Fibroblast of gingiva (primary cell): ENCODE results near the gene HDAC5.
"Not testable (repeated sequence)": the region's sequence is repeated elsewhere in the genome, so short reads cannot be mapped to it uniquely, and the experiment has no call there.

Experiments used
- DNase-seq: peaks from one replicate; pipeline ENCODE4 v3.0.0-alpha.2; 2011; ENCODE audit warnings: low read depth

HDAC5 gene

GRCh38 chr17:44132275-44132821 is 8.9 kb upstream of the HDAC5 start:
- no peak for DNase-seq

DNA sequence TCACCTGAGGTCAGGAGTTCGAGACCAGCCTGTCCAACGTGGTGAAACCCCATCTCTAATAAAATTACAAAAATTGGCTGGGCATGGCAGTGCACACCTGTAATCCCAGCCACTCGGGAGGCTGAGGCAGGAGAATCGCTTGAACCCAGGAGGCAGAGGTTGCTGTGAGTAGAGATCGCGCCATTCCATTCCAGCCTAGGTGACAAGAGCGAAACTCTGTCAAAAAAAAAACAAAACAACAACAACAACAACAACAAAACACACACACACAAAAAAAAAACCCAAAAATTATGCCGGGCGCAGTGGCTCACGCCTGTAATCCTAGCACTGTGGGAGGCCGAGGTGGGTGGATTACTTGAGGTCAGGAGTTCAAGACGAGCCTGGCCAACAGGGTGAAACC is 7.9 kb upstream of the HDAC5 start:
- not testable (repeated sequence) for DNase-seq

- no peak for DNase-seq
These were observed 7.4 kb upstream of the HDAC5 start for GRCh38 chr17:44130693-44131349.

DNA sequence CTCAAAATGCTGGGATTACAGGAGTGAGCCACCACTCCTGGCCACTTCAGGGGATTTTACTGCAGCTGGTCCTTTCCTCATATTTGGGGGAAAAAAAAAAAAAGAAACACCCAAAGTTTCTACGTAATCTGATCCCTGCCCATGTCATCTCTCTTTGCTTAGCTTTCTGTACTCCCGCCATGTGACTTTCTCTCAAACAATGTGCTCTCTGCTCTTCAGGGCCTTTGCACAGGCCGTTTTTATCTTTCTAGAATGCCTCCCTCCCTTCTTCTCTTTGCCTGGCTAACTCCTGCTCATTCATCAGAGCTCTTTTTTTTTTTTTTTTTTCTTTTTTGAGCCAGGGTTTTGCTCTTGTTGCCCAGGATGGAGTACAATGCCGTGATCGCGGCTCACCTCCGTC is 4.9 kb upstream of the HDAC5 start:
- no peak for DNase-seq

DNA sequence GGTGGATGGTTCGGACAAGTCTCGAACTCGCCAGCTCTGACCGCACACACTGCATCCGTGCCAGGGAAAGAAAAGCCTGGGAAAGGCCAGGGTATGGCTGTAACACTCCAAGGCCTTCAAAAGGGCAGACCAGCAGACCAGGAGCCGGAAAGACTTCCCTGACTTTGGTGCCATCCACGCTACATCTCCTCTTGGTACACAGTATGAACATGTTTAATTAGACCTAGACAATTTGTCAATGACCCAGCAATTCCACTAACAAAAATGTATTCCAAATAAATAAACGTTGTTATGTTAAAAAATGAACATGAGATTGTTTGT is 637 bp upstream of the HDAC5 start:
- DNase-seq, result no peak

- DNase-seq, result no peak
These were observed 555 bp downstream of the HDAC5 start for GRCh38 chr17:44122816-44123355.

DNA sequence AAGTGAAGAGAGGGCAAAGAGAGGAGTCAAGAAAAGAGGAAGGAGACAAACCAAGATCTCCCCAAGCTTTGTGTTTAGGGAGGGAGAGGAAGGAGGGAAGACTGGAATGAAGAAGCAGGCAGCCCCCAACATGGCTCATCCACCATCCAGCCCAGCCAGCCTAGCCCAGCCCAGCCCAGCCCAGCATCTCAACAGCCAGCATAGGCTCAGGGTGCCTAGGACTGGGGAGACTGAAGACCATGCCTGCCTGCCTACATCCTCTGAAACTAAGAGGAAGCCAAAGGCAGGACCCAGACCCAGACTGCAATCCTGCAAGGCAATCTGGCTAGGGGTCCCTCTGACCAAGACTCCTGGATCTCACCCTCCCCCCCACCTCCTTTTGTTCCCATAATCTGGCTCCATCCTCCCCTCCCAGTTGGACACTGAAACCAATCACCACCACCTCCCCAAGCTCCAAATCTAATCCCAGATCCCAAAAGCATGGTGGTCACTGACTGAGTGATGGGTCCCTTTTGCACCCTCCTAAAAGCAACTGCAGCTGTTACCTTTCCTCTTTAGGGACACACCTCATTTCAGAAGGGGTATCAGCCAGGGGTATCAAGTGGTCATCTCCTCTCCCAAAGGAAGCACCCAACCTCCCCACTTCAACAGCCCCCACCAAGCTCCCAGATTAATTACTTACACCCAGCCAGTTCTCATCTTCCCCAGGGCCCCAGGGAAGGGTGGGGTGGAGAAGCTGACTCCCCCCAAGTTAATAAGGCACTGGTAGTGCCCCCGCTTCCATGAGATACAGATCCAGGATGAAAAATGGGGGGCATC is 1.2 kb downstream of the HDAC5 start:
- DNase-seq, result no peak

DNA sequence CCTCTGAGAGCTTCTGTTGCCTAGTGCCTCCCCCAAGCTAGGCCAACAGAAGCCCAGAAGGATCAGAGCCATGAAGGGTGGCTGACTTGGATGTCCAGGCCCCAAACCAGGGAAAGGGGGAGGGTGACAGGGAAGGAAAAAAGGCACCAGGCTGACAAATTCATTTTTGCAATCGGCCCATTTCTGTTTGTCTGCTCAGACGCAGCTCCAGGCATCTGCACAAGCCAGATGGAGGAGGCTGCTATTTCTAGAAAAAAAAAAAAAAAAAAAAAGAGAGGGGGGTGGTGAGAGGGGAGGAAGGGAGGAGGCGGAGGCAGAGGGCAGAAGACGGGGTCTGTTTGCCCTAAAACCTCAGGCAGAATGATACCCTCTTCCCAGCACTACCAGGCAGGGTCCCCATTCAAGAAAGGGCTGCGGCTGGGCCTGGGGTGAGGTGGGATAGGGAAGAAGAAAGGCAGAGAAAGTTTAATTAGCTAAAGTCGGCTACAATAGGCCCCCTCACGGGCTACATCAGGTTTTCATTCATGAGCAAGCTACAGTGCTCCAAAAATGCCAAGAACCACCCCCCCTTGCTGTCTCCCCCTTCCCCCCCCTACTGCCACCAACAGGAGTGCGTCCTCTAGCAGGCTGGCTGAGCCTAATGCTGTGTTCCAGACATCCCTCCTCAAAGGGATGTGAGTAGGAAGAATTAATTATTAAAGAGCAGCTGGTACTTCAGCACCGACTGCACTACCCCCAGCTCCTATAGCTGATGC is 2.4 kb downstream of the HDAC5 start:
- DNase-seq, result no peak

DNA sequence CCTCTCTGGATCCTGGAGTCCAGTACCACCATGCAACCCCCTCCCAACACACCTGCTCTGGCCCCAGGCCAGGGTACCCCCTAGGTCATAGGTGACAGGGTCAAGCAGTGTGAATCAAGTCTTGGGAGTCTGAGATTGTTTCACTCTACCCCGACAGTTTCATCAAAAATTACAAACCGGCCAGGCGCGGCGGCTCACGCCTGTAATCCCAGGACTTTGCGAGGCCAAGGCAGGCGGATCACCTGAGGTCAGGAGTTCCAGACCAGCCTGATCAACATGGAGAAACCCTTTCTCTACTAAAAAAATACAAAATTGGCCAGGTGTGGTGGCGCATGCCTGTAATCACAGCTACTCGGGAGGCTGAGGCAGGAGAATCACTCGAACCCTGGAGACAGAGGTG is 3.2 kb downstream of the HDAC5 start:
- DNase-seq, result not testable (repeated sequence)

GRCh38 chr17:44119798-44120197 is 3.6 kb downstream of the HDAC5 start:
- DNase-seq, result no peak

GRCh38 chr17:44119062-44119461 is 4.4 kb downstream of the HDAC5 start:
- no peak for DNase-seq

GRCh38 chr17:44118427-44119050 is 4.9 kb downstream of the HDAC5 start:
- no peak for DNase-seq

- no peak for DNase-seq
These were observed 6.1 kb downstream of the HDAC5 start for GRCh38 chr17:44117351-44117750.

- DNase-seq, result peak; percentile 30
These were observed 7.6 kb downstream of the HDAC5 start for GRCh38 chr17:44115585-44116415.

DNA sequence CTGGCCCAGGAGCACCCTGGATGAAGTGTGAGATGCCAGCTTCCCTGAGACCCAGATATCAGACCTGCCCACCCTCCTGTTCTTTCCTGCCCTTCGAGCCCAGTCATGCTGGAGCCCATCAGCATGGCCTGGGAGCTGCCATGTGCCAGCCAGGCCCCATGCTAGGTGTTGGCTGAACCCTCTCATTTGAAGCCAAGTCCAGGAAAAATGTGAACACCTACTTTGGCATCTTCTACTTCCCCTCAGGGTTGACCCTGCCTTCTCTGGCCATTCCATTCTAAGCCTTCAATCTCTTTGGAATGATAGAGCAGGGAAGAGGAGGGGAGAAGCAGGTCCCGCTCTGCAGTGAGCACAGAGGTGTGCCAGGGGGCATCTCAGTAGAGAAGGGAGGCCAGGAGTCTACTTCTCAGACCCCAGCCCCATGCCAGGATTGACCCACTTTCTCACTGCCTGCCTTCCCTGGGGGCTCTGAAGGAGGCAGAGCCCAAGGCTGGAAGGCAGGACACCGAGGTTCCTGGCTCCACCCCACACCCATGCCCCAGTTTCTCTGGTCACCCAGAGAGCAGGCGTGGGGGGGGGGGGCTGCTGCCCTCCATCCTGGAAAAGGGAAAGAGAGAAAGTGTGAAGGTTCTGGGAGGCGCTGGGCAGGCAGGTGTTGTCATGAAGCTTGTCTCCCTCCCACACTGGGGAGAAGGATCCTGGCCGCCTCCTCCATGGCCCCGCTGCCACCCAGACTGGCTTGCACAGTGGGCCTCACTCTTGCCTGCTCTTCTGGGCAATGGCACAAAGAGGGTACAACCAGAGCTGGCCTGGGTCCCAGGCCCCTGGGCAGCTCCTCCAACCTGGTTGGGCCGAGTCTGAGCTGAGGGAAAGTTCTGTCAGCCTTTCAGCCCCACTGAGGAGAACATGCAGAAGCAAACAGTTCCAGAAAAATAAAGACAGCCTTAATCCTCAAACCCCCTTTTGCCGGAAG is 9.3 kb downstream of the HDAC5 start:
- DNase-seq, result no peak

DNA sequence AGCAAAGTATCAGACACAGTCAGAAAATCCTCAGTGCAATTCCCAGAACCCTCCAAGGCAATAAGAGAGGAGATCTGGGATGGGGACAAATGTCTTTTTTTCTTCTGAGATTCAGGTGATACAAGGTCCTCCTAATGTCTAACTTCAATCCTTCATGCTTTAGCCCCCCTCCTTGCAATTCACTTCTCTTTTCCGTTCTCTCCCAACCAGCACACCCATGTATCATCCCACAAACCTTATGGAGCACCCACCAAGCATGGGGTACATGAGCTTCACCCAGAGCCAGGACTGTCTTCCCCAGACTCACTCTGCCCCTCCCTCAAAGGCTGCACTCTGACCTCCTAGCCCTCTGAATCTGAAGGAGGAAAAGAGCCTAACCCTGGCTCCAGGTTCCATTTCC is 10.1 kb downstream of the HDAC5 start:
- DNase-seq, result no peak

GRCh38 chr17:44112284-44113280 is 10.9 kb downstream of the HDAC5 start:
- no peak for DNase-seq

- DNase-seq, result no peak
These were observed 11.7 kb downstream of the HDAC5 start for GRCh38 chr17:44111777-44112176.
